HCT116 (cell line): Measurements from ENCODE around the gene CLPSL1. TPM values are rescaled to one million over a fixed set of nuclear protein-coding genes. Genes with fewer than 3 reads are reported as not detected.
A peak's percentile ranks its signal among the peaks of the same experiment; 100 is the strongest.

ENCODE experiments used
- ATAC-seq: fragments of 200-7000 bp; cut with Tn5 transposase; 2 replicates; pipeline ENCODE4 v1.9.1; 2020; ENCODE audit warnings: mild to moderate bottlenecking, moderate library complexity
- BruUV-seq: library from RNA; stranded (reverse); fragments of 400-500 nt; replicated peaks from 2 replicates; lab custom pipeline; 2021; lab: Mats Ljungman, UMichigan
- CTCF ChIA-PET: fragments of 300-600 bp; sonication (Branson Sonifier 250); formaldehyde crosslinking; loops from one replicate; lab custom pipeline; 2021; ENCODE audit warnings: antibody characterized with exemption; lab: Charles Lee
- POLR2A ChIA-PET: fragments of 300-600, 350-600 bp; sonication (Branson Sonifier 250); formaldehyde crosslinking; loops from one replicate; lab custom pipeline; 2021; ENCODE audit warnings: antibody characterized with exemption; lab: Charles Lee
- RAD21 ChIA-PET, 2 experiments: fragments of 300-600 bp; sonication (Branson Sonifier 250); formaldehyde crosslinking; loops; one replicate each; lab custom pipeline; 2023; ENCODE audit warnings: low total read pairs in 2 of 2; ENCODE audit not compliant: uncharacterized antibody in 2 of 2, unreplicated experiment in 2 of 2, low non-redundant PET in 1 of 2; lab: Charles Lee
- DNase-seq: peaks from one replicate; pipeline ENCODE4 v3.0.0-alpha.2; 2010; ENCODE audit warnings: low read depth, low spot score
- H2AFZ ChIP-seq: fragments of 200-600 bp; shearing (Covaris generic), sonication (generic); 2 replicates; pipeline ENCODE4 v1.6.1; 2017; ENCODE audit warnings: low read depth, mixed run types, mixed read lengths, antibody characterized with exemption, low read length; ENCODE audit not compliant: poor library complexity, severe bottlenecking
- H3K27ac ChIP-seq: 2 replicates; pipeline ENCODE4 v1.5.1; 2012; ENCODE audit warnings: low read depth, low read length
- H3K27me3 ChIP-seq: fragments of 200-600 bp; sonication (generic); 2 replicates; pipeline ENCODE4 v1.6.1; 2016; ENCODE audit warnings: mixed run types, low read length, mixed read lengths; ENCODE audit not compliant: insufficient read depth
- H3K36me3 ChIP-seq, 2 experiments: fragments of 200-500 bp in 1 of 2; fragments of 200-600 bp in 1 of 2; sonication (Bioruptor generic) in 1 of 2; sonication (generic) in 1 of 2; 2 replicates each; pipeline versions ENCODE4 v1.5.1 to v1.6.1; 2014 to 2016; ENCODE audit warnings: low read length in 2 of 2, inconsistent platforms in 1 of 2, mixed read lengths in 1 of 2, mixed run types in 1 of 2; ENCODE audit not compliant: insufficient read depth in 2 of 2, control insufficient read depth in 1 of 2
- H3K4me1 ChIP-seq, 2 experiments: fragments of 200-600 bp in 1 of 2; sonication (generic) in 1 of 2; 2 replicates each; pipeline versions ENCODE4 v1.5.1 to v1.6.1; 2012 to 2017; ENCODE audit warnings: low read length in 2 of 2, inconsistent platforms in 1 of 2, mild to moderate bottlenecking in 1 of 2, mixed read lengths in 1 of 2, mixed run types in 1 of 2, moderate library complexity in 1 of 2; ENCODE audit not compliant: insufficient read depth in 2 of 2, control insufficient read depth in 1 of 2
- H3K4me2 ChIP-seq: fragments of 200-600 bp; sonication (generic); 2 replicates; pipeline ENCODE4 v1.6.1; 2017; ENCODE audit warnings: mixed run types, low read length, mixed read lengths
- H3K4me3 ChIP-seq, 2 experiments: fragments of 200-600 bp in 1 of 2; sonication (generic) in 1 of 2; replicated peaks in 1 of 2; 2 replicates each; pipeline ENCODE4 v1.5.1; 2011 to 2016; ENCODE audit warnings: low read length in 2 of 2, control low read depth in 1 of 2, low read depth in 1 of 2, mild to moderate bottlenecking in 1 of 2, mixed read lengths in 1 of 2, mixed run types in 1 of 2
- H3K79me2 ChIP-seq: fragments of 200-600 bp; sonication (generic); 2 replicates; pipeline ENCODE4 v1.6.1; 2017; ENCODE audit warnings: mild to moderate bottlenecking, mixed run types, low read length, moderate library complexity, mixed read lengths; ENCODE audit not compliant: insufficient read depth
- H3K9ac ChIP-seq: fragments of 200-600 bp; sonication (generic); 2 replicates; pipeline ENCODE4 v1.6.1; 2016; ENCODE audit warnings: low read length, mixed read lengths
- H3K9me2 ChIP-seq: fragments of 200-600 bp; sonication (generic), shearing (Covaris generic); 2 replicates; pipeline ENCODE4 v1.6.1; 2017; ENCODE audit warnings: mixed run types, mild to moderate bottlenecking, moderate library complexity; ENCODE audit not compliant: insufficient read depth
- H3K9me3 ChIP-seq, 2 experiments: fragments of 200-500 bp in 1 of 2; fragments of 200-600 bp in 1 of 2; sonication (Bioruptor generic) in 1 of 2; sonication (generic) in 1 of 2; 2 replicates each; pipeline ENCODE4 v1.6.1; 2014 to 2017; ENCODE audit warnings: low read length in 2 of 2, mixed read lengths in 2 of 2, inconsistent platforms in 1 of 2, low read depth in 1 of 2, mild to moderate bottlenecking in 1 of 2, mixed run types in 1 of 2, moderate library complexity in 1 of 2; ENCODE audit not compliant: control insufficient read depth in 1 of 2, insufficient read depth in 1 of 2
- H4K20me1 ChIP-seq: fragments of 200-600 bp; sonication (generic), shearing (Covaris generic); 2 replicates; pipeline ENCODE4 v1.6.1; 2017; ENCODE audit warnings: mixed run types, mild to moderate bottlenecking, moderate library complexity; ENCODE audit not compliant: insufficient read depth
- ATF3 ChIP-seq: IDR thresholded peaks from 2 replicates; pipeline ENCODE4 v1.6.1; 2012
- CEBPB ChIP-seq: IDR thresholded peaks from 2 replicates; pipeline ENCODE4 v1.6.1; 2012; ENCODE audit warnings: low read depth
- CTCF ChIP-seq, 3 experiments: fragments of 200-600 bp in 1 of 3; sonication (generic) in 1 of 3; IDR thresholded peaks in 2 of 3; conservative IDR thresholded peaks in 1 of 3; 2 replicates each; pipeline ENCODE4 v1.5.1; 2012 to 2017; ENCODE audit warnings: low read depth in 2 of 3, low read length in 2 of 3, antibody characterized with exemption in 1 of 3, borderline replicate concordance in 1 of 3, control low read depth in 1 of 3, mild to moderate bottlenecking in 1 of 3, mixed read lengths in 1 of 3, mixed run types in 1 of 3, moderate library complexity in 1 of 3; ENCODE audit not compliant: insufficient read depth in 1 of 3
- EGR1 ChIP-seq: IDR thresholded peaks from 2 replicates; pipeline ENCODE4 v1.6.1; 2012; ENCODE audit warnings: low read depth
- MAX ChIP-seq: IDR thresholded peaks from 2 replicates; pipeline ENCODE4 v1.6.1; 2012
- ZFX ChIP-seq: fragments of 450-650 bp; IDR thresholded peaks from 2 replicates; pipeline ENCODE4 v1.6.1; 2017
- intact Hi-C: fragments of 100-400 bp; cut with micrococcal nuclease; formaldehyde crosslinking; loops from 2 replicates; pipeline ENCODE4 v1.10.0; 2022
- total RNA-seq: library from RNA; stranded (reverse); gene quantifications from one replicate; pipeline ENCODE4 v1.2.1, GENCODE V29; 2021; ENCODE audit not compliant: unreplicated experiment

CLPSL1 gene
- total RNA-seq, 1 experiment from 2014 or later: not detected

- TF ChIP-seq EGR1: no peak
- no peak for TF ChIP-seq ZFX
- TF ChIP-seq MAX: peak; percentile 50; the same call in 1 of the 2 replicates
- TF ChIP-seq CTCF (IDR thresholded peaks at IDR 0.05 in 2 of 3, conservative IDR thresholded peaks at IDR 0.05 in 1 of 3; ENCODE audit: borderline replicate concordance in 1 of 3, insufficient read depth in 1 of 3, low read depth in 2 of 3, low read length in 2 of 3): peak in 1 of 3 experiments; percentile 10; a peak in 2 of 6 replicates
- BruUV-seq: no TSS peak
- no peak overlapping the region for H3K4me3 ChIP-seq
- H4K20me1 ChIP-seq: no peaks in the 10 kb centered on the region
- H3K9me2 ChIP-seq: no peaks in the 10 kb centered on the region
- CTCF ChIA-PET: interaction anchor here (0.5 kb wide), 1 partner anchor 256 kb away, joined by 3 read pairs; no protein-coding TSS in a partner anchor
- no peak overlapping the region for H3K9ac ChIP-seq
- 0 out of 4 replicates have a peak, but pooled peaks cover 0 to 2% of the 10 kb centered on the region in 2 experiments for H3K9me3 ChIP-seq
- intact Hi-C loops: no loop called here
- no peak overlapping the region for H2AFZ ChIP-seq
- RAD21 ChIA-PET: no interaction called here
- H3K27me3 ChIP-seq: no peaks in the 10 kb centered on the region
- ATAC-seq (peak; percentile 92), DNase-seq (no peak)
- peaks cover 3 to 10% of the 10 kb centered on the region in 2 experiments; a peak in 3 of 4 replicates for H3K4me1 ChIP-seq
- no peaks in the 10 kb centered on the region for H3K36me3 ChIP-seq
- POLR2A ChIA-PET: no interaction called here
- H3K27ac ChIP-seq: no peak overlapping the region
- H3K4me2 ChIP-seq: peak overlapping the region; percentile 42
- H3K79me2 ChIP-seq: no peaks in the 10 kb centered on the region
Measured at GRCh38 chr6:35742842-35743241, 38.0 kb upstream of the CLPSL1 start.

GRCh38 chr6:35745509-35745908, 35.3 kb upstream of the CLPSL1 start:
- ChIA-PET CTCF (no interaction called here), POLR2A (no interaction called here), RAD21 (no interaction called here)
- Histone ChIP-seq H2AFZ (no peak overlapping the region), H3K79me2 (no peaks in the 10 kb centered on the region), H3K27me3 (no peaks in the 10 kb centered on the region), H3K9ac (no peak overlapping the region), H3K4me1 (peaks cover 3 to 10% of the 10 kb centered on the region in 2 experiments; a peak in 3 of 4 replicates), H3K4me2 (no peak overlapping the region), H4K20me1 (no peaks in the 10 kb centered on the region), H3K9me3 (0 out of 4 replicates have a peak, but pooled peaks cover 0 to 3% of the 10 kb centered on the region in 2 experiments), H3K4me3 (no peak overlapping the region), H3K27ac (no peak overlapping the region), H3K36me3 (no peaks in the 10 kb centered on the region), H3K9me2 (no peaks in the 10 kb centered on the region)
- ATAC-seq: no peak
- DNase-seq: no peak
- TF ChIP-seq CEBPB (no peak), MAX (no peak), CTCF (IDR thresholded peaks at IDR 0.05 in 2 of 3, conservative IDR thresholded peaks at IDR 0.05 in 1 of 3; ENCODE audit: borderline replicate concordance in 1 of 3, insufficient read depth in 1 of 3, low read depth in 2 of 3, low read length in 2 of 3) (no peak), ATF3 (no peak)
- BruUV-seq: no TSS peak
- intact Hi-C loops: no loop called here
